Measurements from ENCODE around the gene AGMO. TPM values are rescaled to one million over a fixed set of nuclear protein-coding genes. Genes with fewer than 3 reads are reported as not detected.

Gene AGMO
- total RNA-seq, 1 experiment from 2014 or later = 0.11 TPM

GRCh38 chr7:15508258-15508657 lies 53.6 kb downstream of the AGMO start:
- Histone ChIP-seq H3K4me2 (ENCODE audit: low read length) (no peak overlapping the region), H3K36me3 (ENCODE audit: low read depth, low read length) (no peaks in the 10 kb centered on the region), H2AFZ (ENCODE audit: low read length) (no peak overlapping the region), H4K20me1 (ENCODE audit: low read length) (no peaks in the 10 kb centered on the region), H3K9me2 (replicated peaks; ENCODE audit: low read length) (no peaks in the 10 kb centered on the region), H3K4me1 (ENCODE audit: insufficient read depth, low read length) (peaks cover 5% of the 10 kb centered on the region; the same call in 1 of the 2 replicates), H3K9me3 (ENCODE audit: low read length) (no peaks in the 10 kb centered on the region), H3K27ac (ENCODE audit: low read length) (no peak overlapping the region), H3K9ac (ENCODE audit: low read length) (no peak overlapping the region), H3K79me2 (ENCODE audit: low read length) (no peaks in the 10 kb centered on the region), H3K4me3 (ENCODE audit: low read length) (no peak overlapping the region), H3K27me3 (ENCODE audit: low read length) (0 out of 2 replicates have a peak, but pooled peaks cover 1% of the 10 kb centered on the region), H3F3A (ENCODE audit: low read length, unreplicated experiment) (no peaks in the 10 kb centered on the region)
- ChIA-PET POLR2A (ENCODE audit: unreplicated experiment) (no interaction called here), CTCF (no interaction called here)
- DNase-seq = peak; percentile 28
- no peak for TF ChIP-seq EZH2phosphoT487 (IDR thresholded peaks at IDR 0.05; ENCODE audit: borderline replicate concordance, low read length)
- no peak for TF ChIP-seq EZH2 (IDR thresholded peaks at IDR 0.05; ENCODE audit: low read length, unreplicated experiment)
- TF ChIP-seq, protein P1, sequence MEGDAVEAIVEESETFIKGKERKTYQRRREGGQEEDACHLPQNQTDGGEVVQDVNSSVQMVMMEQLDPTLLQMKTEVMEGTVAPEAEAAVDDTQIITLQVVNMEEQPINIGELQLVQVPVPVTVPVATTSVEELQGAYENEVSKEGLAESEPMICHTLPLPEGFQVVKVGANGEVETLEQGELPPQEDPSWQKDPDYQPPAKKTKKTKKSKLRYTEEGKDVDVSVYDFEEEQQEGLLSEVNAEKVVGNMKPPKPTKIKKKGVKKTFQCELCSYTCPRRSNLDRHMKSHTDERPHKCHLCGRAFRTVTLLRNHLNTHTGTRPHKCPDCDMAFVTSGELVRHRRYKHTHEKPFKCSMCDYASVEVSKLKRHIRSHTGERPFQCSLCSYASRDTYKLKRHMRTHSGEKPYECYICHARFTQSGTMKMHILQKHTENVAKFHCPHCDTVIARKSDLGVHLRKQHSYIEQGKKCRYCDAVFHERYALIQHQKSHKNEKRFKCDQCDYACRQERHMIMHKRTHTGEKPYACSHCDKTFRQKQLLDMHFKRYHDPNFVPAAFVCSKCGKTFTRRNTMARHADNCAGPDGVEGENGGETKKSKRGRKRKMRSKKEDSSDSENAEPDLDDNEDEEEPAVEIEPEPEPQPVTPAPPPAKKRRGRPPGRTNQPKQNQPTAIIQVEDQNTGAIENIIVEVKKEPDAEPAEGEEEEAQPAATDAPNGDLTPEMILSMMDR (conservative IDR thresholded peaks at IDR 0.05; ENCODE audit: low read depth, low read length) = no peak
- ATAC-seq = peak; percentile 83
- no TSS peak for BruUV-seq (replicated peaks)
- intact Hi-C loops (cut with micrococcal nuclease) = loop anchor here (2.0 to 5.0 kb wide), 4 partner anchors 46 to 414 kb away; no protein-coding TSS in a partner anchor

- ChIA-PET CTCF (no interaction called here), POLR2A (ENCODE audit: unreplicated experiment) (no interaction called here)
- Histone ChIP-seq H3K9me2 (replicated peaks; ENCODE audit: low read length) (no peaks in the 10 kb centered on the region), H3F3A (ENCODE audit: low read length, unreplicated experiment) (no peaks in the 10 kb centered on the region), H3K27ac (ENCODE audit: low read length) (no peak overlapping the region), H3K4me3 (ENCODE audit: low read length) (no peak overlapping the region), H3K9ac (ENCODE audit: low read length) (no peak overlapping the region), H3K27me3 (ENCODE audit: low read length) (no peaks in the 10 kb centered on the region), H2AFZ (ENCODE audit: low read length) (no peak overlapping the region), H3K9me3 (ENCODE audit: low read length) (no peaks in the 10 kb centered on the region), H4K20me1 (ENCODE audit: low read length) (no peaks in the 10 kb centered on the region), H3K4me1 (ENCODE audit: insufficient read depth, low read length) (peaks cover 5% of the 10 kb centered on the region; the same call in 1 of the 2 replicates), H3K36me3 (ENCODE audit: low read depth, low read length) (no peaks in the 10 kb centered on the region), H3K79me2 (ENCODE audit: low read length) (no peaks in the 10 kb centered on the region), H3K4me2 (ENCODE audit: low read length) (no peak overlapping the region)
- BruUV-seq (replicated peaks) = no TSS peak
- ATAC-seq (peak; percentile 25; the same call in 1 of the 2 replicates), DNase-seq (no peak)
- TF ChIP-seq, protein P1 (conservative IDR thresholded peaks at IDR 0.05; ENCODE audit: low read depth, low read length) = no peak
- TF ChIP-seq EZH2 (IDR thresholded peaks at IDR 0.05; ENCODE audit: low read length, unreplicated experiment) (no peak), EZH2phosphoT487 (IDR thresholded peaks at IDR 0.05; ENCODE audit: borderline replicate concordance, low read length) (no peak)
- intact Hi-C loops (cut with micrococcal nuclease) = loop anchor here (2.0 to 5.0 kb wide), 4 partner anchors 45 to 415 kb away; no protein-coding TSS in a partner anchor
Observed at GRCh38 chr7:15507708-15508107, 54.1 kb downstream of the AGMO start.

DNA sequence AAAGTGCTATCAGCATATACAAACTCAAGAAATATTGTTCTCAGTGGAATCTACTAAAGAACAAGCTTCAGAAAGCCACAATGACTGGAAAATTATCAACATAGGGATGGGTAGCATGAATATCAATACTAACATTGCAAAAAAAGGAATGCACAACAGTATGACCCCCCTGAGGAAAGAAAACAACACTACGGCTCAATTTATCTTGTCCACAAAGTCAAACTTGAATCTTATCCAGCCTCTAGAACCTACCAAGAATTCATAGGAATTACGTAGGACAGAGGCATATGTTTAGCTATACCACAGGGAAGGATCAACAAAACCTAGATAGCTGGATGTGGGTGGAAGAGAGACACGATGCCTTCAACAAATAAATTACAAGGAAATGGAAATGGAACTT lies 54.6 kb downstream of the AGMO start:
- no peak for ATAC-seq
- POLR2A ChIA-PET (ENCODE audit: unreplicated experiment) = no interaction called here
- Histone ChIP-seq H3K36me3 (ENCODE audit: low read depth, low read length) (no peaks in the 10 kb centered on the region), H3K4me3 (ENCODE audit: low read length) (no peak overlapping the region), H3K79me2 (ENCODE audit: low read length) (no peaks in the 10 kb centered on the region), H3K9me2 (replicated peaks; ENCODE audit: low read length) (no peaks in the 10 kb centered on the region), H3K9me3 (ENCODE audit: low read length) (no peaks in the 10 kb centered on the region), H3K27ac (ENCODE audit: low read length) (no peak overlapping the region), H3K4me1 (ENCODE audit: insufficient read depth, low read length) (peaks cover 5% of the 10 kb centered on the region; the same call in 1 of the 2 replicates), H3F3A (ENCODE audit: low read length, unreplicated experiment) (no peaks in the 10 kb centered on the region), H2AFZ (ENCODE audit: low read length) (no peak overlapping the region), H4K20me1 (ENCODE audit: low read length) (no peaks in the 10 kb centered on the region), H3K27me3 (ENCODE audit: low read length) (no peaks in the 10 kb centered on the region), H3K4me2 (ENCODE audit: low read length) (no peak overlapping the region), H3K9ac (ENCODE audit: low read length) (no peak overlapping the region)
- TF ChIP-seq EZH2 (IDR thresholded peaks at IDR 0.05; ENCODE audit: low read length, unreplicated experiment) (no peak), EZH2phosphoT487 (IDR thresholded peaks at IDR 0.05; ENCODE audit: borderline replicate concordance, low read length) (no peak)
- TF ChIP-seq, protein P1 (conservative IDR thresholded peaks at IDR 0.05; ENCODE audit: low read depth, low read length) = no peak
- no peak for DNase-seq
- CTCF ChIA-PET = no interaction called here
- intact Hi-C loops (cut with micrococcal nuclease) = loop anchor here (5.0 kb wide), 2 partner anchors 45 to 415 kb away; no protein-coding TSS in a partner anchor
- BruUV-seq (replicated peaks) = TSS peak; percentile 49

Measured in PC-3 (cell line).